Activated B cell treated with CpG ODN at 0.5 μM for 24 hours (primary cell): Measurements from ENCODE around the gene LRRC30. TPM values are rescaled to one million over a fixed set of nuclear protein-coding genes. Genes with fewer than 3 reads are reported as not detected.

Experiments
- ATAC-seq: fragments of 200-7000 bp; cut with Tn5 transposase; one replicate; pipeline ENCODE4 v1.10.0; 2021; ENCODE audit warnings: low read depth, mild to moderate bottlenecking, moderate library complexity
- CTCF ChIA-PET: fragments of 350-600 bp; sonication (Branson Sonifier 250); formaldehyde crosslinking; loops from one replicate; lab custom pipeline; 2021; ENCODE audit warnings: antibody characterized with exemption; lab: Charles Lee
- POLR2A ChIA-PET: fragments of 350-600 bp; sonication (Branson Sonifier 250); formaldehyde crosslinking; loops from one replicate; lab custom pipeline; 2021; ENCODE audit warnings: antibody characterized with exemption; lab: Charles Lee
- DNase-seq: peaks from one replicate; pipeline ENCODE4 v3.0.0; 2022
- H3K27ac Mint-ChIP-seq: one replicate; pipeline ENCODE4 v1.8.0; 2020; ENCODE audit warnings: mixed read lengths
- H3K27me3 Mint-ChIP-seq: one replicate; pipeline ENCODE4 v1.8.0; 2021; ENCODE audit warnings: mixed read lengths
- H3K36me3 Mint-ChIP-seq: one replicate; pipeline ENCODE4 v1.8.0; 2021; ENCODE audit warnings: low read depth, mixed read lengths
- H3K4me1 Mint-ChIP-seq: one replicate; pipeline ENCODE4 v1.8.0; 2021; ENCODE audit warnings: mixed read lengths
- H3K4me3 Mint-ChIP-seq: one replicate; pipeline ENCODE4 v1.8.0; 2020; ENCODE audit warnings: mild to moderate bottlenecking, mixed read lengths
- H3K9me3 Mint-ChIP-seq: one replicate; pipeline ENCODE4 v1.8.0; 2020; ENCODE audit warnings: mixed read lengths
- intact Hi-C: fragments of 100-400 bp; cut with micrococcal nuclease; formaldehyde crosslinking; loops from one replicate; pipeline ENCODE4 v1.15.1; 2024
- total RNA-seq: library from RNA; stranded (reverse); gene quantifications from 2 replicates; pipeline ENCODE4 v1.2.3, GENCODE V29; 2022
- TF ChIP-seq, protein P1 (sequence below): fragments of 200-600 bp; IDR thresholded peaks from one replicate; pipeline ENCODE4 v1.8.0; 2022; ENCODE audit warnings: antibody characterized with exemption, mild to moderate bottlenecking

LRRC30 gene
- total RNA-seq, 1 donor from 2014 or later: not detected

DNA sequence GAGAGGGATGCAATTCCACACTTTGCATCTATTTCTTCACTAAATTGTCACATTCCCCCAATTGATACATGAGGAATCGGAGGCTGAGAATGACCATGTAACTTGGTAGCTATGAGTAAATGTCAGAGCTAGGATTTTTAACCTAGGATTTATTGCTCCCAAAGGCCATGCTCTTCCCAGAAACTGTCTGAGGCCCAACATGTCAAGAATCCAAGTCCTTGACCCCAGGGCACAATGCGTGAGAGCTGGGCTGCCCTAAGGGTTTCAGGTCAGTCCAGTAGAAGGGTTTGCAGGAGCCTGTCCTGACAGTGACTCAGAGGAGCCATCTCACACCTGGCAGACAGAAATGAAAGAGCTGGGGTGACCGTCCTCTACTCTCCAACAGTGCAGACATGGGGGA lies 30.3 kb downstream of the LRRC30 start:
- no peak for DNase-seq
- no peak overlapping the region for H3K27ac Mint-ChIP-seq
- no peaks in the 10 kb centered on the region for H3K27me3 Mint-ChIP-seq
- H3K36me3 Mint-ChIP-seq: no peaks in the 10 kb centered on the region
- H3K4me3 Mint-ChIP-seq: no peak overlapping the region
- H3K4me1 Mint-ChIP-seq: no peaks in the 10 kb centered on the region
- TF ChIP-seq, protein P1, sequence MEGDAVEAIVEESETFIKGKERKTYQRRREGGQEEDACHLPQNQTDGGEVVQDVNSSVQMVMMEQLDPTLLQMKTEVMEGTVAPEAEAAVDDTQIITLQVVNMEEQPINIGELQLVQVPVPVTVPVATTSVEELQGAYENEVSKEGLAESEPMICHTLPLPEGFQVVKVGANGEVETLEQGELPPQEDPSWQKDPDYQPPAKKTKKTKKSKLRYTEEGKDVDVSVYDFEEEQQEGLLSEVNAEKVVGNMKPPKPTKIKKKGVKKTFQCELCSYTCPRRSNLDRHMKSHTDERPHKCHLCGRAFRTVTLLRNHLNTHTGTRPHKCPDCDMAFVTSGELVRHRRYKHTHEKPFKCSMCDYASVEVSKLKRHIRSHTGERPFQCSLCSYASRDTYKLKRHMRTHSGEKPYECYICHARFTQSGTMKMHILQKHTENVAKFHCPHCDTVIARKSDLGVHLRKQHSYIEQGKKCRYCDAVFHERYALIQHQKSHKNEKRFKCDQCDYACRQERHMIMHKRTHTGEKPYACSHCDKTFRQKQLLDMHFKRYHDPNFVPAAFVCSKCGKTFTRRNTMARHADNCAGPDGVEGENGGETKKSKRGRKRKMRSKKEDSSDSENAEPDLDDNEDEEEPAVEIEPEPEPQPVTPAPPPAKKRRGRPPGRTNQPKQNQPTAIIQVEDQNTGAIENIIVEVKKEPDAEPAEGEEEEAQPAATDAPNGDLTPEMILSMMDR: no peak
- H3K9me3 Mint-ChIP-seq: no peaks in the 10 kb centered on the region
- POLR2A ChIA-PET: no interaction called here
- intact Hi-C loops: no loop called here
- no peak for ATAC-seq
- CTCF ChIA-PET: no interaction called here

DNA sequence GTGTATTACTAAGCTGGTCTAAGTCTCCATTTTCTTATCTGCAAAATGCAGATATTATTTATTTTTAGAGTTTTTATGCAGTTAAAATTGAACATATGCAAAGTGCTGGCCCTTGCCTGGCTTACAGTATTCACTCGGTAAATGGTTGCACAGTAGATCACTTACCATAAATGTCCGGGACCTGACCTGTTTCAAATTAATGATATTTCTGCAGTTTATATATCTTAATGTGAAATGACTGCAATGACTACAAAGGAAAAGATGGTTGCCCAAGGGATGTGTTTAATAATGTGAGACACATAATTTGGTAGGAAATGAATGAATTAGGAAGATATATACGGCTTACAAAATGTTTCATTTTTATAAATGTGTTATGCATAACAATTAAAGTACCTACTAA lies 37.1 kb downstream of the LRRC30 start:
- ATAC-seq: no peak
- H3K9me3 Mint-ChIP-seq: peaks cover 2% of the 10 kb centered on the region

DNA sequence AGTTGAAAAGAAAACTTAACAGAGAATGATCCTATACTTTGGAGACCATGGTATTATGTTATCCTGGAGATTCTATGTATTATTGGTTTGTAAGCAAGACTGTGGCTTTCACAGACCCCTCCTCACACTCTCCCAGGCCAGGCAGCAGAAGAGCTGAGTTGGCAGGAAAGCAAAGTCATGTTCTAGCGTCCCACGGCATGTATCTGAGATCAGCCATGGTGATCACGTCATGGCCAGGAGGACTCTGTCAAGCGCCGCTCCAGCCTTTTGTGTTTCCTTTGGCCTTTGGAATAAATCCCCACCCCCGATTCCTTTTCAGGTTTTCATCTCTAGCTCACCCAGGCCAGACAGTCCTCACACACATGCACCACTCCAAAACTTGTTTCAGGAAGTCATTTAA lies 39.1 kb downstream of the LRRC30 start:
- ATAC-seq (no peak), DNase-seq (no peak)
- ChIA-PET CTCF (no interaction called here), POLR2A (no interaction called here)
- Mint-ChIP-seq H3K9me3 (peaks cover 2% of the 10 kb centered on the region), H3K27ac (no peak overlapping the region), H3K36me3 (no peaks in the 10 kb centered on the region), H3K4me1 (no peaks in the 10 kb centered on the region), H3K4me3 (no peak overlapping the region), H3K27me3 (no peaks in the 10 kb centered on the region)
- TF ChIP-seq, protein P1: no peak
- intact Hi-C loops: no loop called here

More for the DNA sequence above, 37.1 kb downstream of the LRRC30 start:
- POLR2A ChIA-PET: no interaction called here
- CTCF ChIA-PET: no interaction called here
- no peaks in the 10 kb centered on the region for H3K36me3 Mint-ChIP-seq
- H3K4me3 Mint-ChIP-seq: no peak overlapping the region
- TF ChIP-seq, protein P1: no peak
- H3K4me1 Mint-ChIP-seq: no peaks in the 10 kb centered on the region
- no peak for DNase-seq
- intact Hi-C loops: no loop called here
- H3K27me3 Mint-ChIP-seq: no peaks in the 10 kb centered on the region
- no peak overlapping the region for H3K27ac Mint-ChIP-seq

DNA sequence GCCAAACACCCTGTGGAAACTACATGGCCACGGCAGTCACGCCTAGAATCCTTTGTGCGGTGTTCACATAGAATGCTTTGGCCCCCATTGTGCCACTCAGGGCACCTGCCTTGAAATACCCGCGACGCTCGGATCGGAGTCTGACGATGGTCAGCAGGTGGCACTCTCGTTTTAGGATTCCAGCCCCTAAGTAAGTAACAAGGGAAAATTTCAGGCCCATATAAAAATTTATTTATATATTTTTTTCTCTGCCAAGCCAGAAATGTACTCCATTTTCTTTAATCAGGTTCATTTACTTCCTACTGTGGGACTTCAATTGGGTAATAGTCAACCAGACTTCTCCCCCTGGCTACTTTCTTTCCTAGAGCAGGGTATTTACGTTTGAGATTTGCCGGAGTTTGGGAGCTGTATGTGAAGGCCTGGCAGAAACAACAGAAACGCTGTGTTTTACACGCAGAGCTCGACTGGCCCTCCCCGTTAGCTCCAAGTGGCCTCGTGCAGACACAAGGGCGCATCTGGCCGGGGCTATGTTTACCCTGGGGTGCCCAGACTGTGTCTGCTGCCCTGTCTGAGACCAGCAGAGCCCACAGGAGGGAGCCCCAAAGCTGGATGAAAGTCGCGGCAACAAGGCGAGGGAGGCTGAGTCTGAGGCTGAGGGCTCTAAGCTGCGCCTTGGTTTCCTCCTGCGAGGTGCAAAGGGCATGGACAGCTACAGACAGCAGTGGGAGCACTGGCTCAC lies 41.6 kb downstream of the LRRC30 start:
- TF ChIP-seq, protein P1: no peak
- Mint-ChIP-seq H3K36me3 (no peaks in the 10 kb centered on the region), H3K4me3 (no peak overlapping the region), H3K4me1 (no peaks in the 10 kb centered on the region), H3K9me3 (peaks cover 2% of the 10 kb centered on the region), H3K27me3 (no peaks in the 10 kb centered on the region), H3K27ac (no peak overlapping the region)
- intact Hi-C loops: no loop called here
- DNase-seq (no peak), ATAC-seq (no peak)
- ChIA-PET POLR2A (no interaction called here), CTCF (no interaction called here)

DNA sequence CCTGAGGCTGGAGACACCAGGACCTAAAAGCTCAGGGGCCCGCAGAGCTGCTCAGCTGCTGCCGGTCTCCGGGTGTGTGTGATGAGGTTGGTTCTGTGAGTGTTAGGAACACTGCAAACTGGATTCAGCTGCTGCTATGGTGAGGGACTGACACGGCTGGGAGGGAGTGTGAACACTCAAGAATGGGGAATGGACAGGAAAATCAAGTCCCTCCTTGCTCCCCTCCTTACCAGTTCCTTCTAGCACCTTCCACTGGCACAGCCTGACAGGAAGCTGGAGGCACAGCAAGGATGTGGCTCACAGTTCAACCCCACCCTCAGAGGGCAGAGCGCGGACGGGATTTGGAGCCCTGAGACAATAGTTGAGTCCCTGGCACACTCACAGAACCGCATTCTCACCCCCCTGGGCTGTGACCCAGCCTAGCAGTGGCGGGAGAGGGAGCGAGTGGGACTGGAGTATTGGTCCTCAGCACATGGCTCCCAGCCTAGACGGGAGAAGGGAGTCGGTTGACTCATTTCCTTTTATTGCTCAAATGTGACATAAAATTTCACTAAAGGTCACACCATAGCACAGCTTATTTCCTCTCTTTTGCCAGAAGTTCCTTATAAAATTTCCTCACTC lies 42.5 kb downstream of the LRRC30 start:
- H3K27me3 Mint-ChIP-seq: no peaks in the 10 kb centered on the region
- ChIA-PET CTCF (no interaction called here), POLR2A (no interaction called here)
- H3K27ac Mint-ChIP-seq: no peak overlapping the region
- TF ChIP-seq, protein P1: no peak
- H3K4me3 Mint-ChIP-seq: no peak overlapping the region
- H3K4me1 Mint-ChIP-seq: no peaks in the 10 kb centered on the region
- DNase-seq (no peak), ATAC-seq (no peak)
- H3K36me3 Mint-ChIP-seq: no peaks in the 10 kb centered on the region
- intact Hi-C loops: no loop called here
- peaks cover 2% of the 10 kb centered on the region for H3K9me3 Mint-ChIP-seq
